ENCODE data around the gene HLA-DOB.
"Not testable (repeated sequence)": the region's sequence is repeated elsewhere in the genome, so short reads cannot be mapped to it uniquely, and the experiment has no call there.

The HLA-DOB gene

GRCh38 chr6:32792901-32793435 lies 23.8 kb downstream of the HLA-DOB start:
- Histone ChIP-seq H3K27ac (no peak overlapping the region; a peak in 1 of 22 replicates), H3K4me3 (no peak overlapping the region), H3K9me3 (replicated peaks in 1 of 11) (peaks cover 0 to under 1% (median 0%) of the 10 kb centered on the region in 11 experiments; a peak in 2 of 22 replicates), H3K4me2 (peak overlapping the region in 9 of 11 experiments; percentile 25 to 97 (median 82); a peak in 17 of 22 replicates), H3K4me1 (peaks cover 49 to 61% (median 55%) of the 10 kb centered on the region in 10 experiments), H4K20me1 (no peaks in the 10 kb centered on the region), H3K36me3 (no peaks in the 10 kb centered on the region), H3K9ac (no peak overlapping the region), H3K27me3 (no peaks in the 10 kb centered on the region)
- no peak for TF ChIP-seq Cebpa-rat (IDR thresholded peaks at IDR 0.05)

- Histone ChIP-seq H3K4me1 (peaks cover 30 to 55% (median 40%) of the 10 kb centered on the region in 10 experiments), H4K20me1 (no peaks in the 10 kb centered on the region), H3K4me3 (no peak overlapping the region), H3K9me3 (replicated peaks in 1 of 11) (no peaks in the 10 kb centered on the region), H3K9ac (no peak overlapping the region), H3K27me3 (no peaks in the 10 kb centered on the region), H3K4me2 (no peak overlapping the region), H3K36me3 (no peaks in the 10 kb centered on the region), H3K27ac (no peak overlapping the region)
- no peak for TF ChIP-seq Cebpa-rat (IDR thresholded peaks at IDR 0.05)
These were observed 26.5 kb downstream of the HLA-DOB start for GRCh38 chr6:32790306-32790705.

GRCh38 chr6:32785781-32786533 lies 30.8 kb downstream of the HLA-DOB start:
- H3K4me2 ChIP-seq = peak overlapping the region in 8 of 11 experiments; percentile 15 to 66 (median 43); a peak in 15 of 22 replicates

DNA sequence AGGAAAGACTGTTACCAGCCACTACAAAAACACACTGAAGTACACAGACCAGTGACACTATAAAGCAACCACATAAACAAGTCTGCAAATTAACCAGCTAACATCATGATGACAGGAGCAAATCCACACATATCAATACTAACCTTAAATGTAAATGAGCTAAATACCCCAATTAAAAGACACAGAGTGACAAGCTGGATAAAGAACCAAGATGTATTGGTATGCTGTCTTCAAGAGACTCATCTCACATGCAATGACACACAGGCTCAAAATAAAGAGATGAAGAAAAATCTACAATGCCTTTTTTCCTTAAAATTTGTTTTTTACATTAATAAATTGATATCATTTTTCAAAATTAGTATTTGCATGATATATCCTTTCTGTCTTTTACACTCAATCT lies 33.9 kb downstream of the HLA-DOB start:
- H3K4me2 ChIP-seq, H3K27ac ChIP-seq, H3K9ac ChIP-seq, H3K36me3 ChIP-seq, H4K20me1 ChIP-seq, H3K4me3 ChIP-seq, H3K27me3 ChIP-seq: not testable (repeated sequence)
- Histone ChIP-seq H3K9me3 (replicated peaks in 1 of 11) (peaks cover 0 to 14% (median 0%) of the 10 kb centered on the region in 11 experiments; a peak in 8 of 22 replicates), H3K4me1 (peaks cover 0 to 43% (median 12%) of the 10 kb centered on the region in 10 experiments; a peak in 13 of 20 replicates)

More at GRCh38 chr6:32785781-32786533, 30.8 kb downstream of the HLA-DOB start:
- Histone ChIP-seq H3K9me3 (replicated peaks in 1 of 11) (peaks cover 0 to 14% (median 0%) of the 10 kb centered on the region in 11 experiments; a peak in 8 of 22 replicates), H3K27me3 (no peaks in the 10 kb centered on the region), H3K36me3 (no peaks in the 10 kb centered on the region), H3K27ac (peak overlapping the region in 4 of 11 experiments; percentile 23 to 32 (median 26); a peak in 8 of 22 replicates), H4K20me1 (no peaks in the 10 kb centered on the region), H3K9ac (peak overlapping the region in 4 of 11 experiments; percentile 8 to 34 (median 19); a peak in 3 of 22 replicates), H3K4me1 (peaks cover 0 to 35% (median 12%) of the 10 kb centered on the region in 10 experiments; a peak in 13 of 20 replicates), H3K4me3 (no peak overlapping the region)
- peak in 9 of 11 experiments; percentile 9 to 79 (median 70); a peak in 9 of 22 replicates for TF ChIP-seq Cebpa-rat (IDR thresholded peaks at IDR 0.05)

DNA sequence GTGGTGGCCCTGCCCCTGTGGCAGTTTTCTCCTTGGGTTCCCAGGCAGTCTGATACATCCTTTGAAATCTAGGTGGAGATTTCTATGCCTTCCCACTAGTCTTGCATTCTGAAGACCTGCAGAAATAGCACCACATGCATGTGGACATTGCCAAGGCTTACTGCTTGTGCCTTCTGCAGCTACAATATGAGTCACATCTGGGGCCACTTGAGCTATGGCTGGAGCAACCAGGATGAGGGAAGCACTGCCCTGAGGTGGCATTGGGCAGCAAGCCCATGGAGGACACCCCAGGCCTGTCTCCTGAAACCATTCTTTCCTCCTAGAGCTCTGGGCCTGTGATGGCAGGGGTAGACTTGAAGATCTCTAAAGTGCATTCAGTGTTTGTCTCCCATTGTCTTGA lies 37.8 kb downstream of the HLA-DOB start:
- Histone ChIP-seq H3K27ac (no peak overlapping the region), H4K20me1 (no peaks in the 10 kb centered on the region), H3K27me3 (no peaks in the 10 kb centered on the region), H3K4me3 (no peak overlapping the region), H3K4me1 (peaks cover 0 to 10% (median 0%) of the 10 kb centered on the region in 10 experiments; a peak in 2 of 20 replicates), H3K4me2 (no peak overlapping the region), H3K36me3 (no peaks in the 10 kb centered on the region), H3K9me3 (replicated peaks in 1 of 11) (peaks cover 0 to 14% (median 0%) of the 10 kb centered on the region in 11 experiments; a peak in 8 of 22 replicates), H3K9ac (no peak overlapping the region)
- TF ChIP-seq Cebpa-rat (IDR thresholded peaks at IDR 0.05) = no peak

- Histone ChIP-seq H3K4me1 (peaks cover 0 to under 1% (median 0%) of the 10 kb centered on the region in 10 experiments; a peak in 1 of 20 replicates), H3K27ac (no peak overlapping the region), H4K20me1 (no peaks in the 10 kb centered on the region), H3K27me3 (no peaks in the 10 kb centered on the region), H3K9ac (no peak overlapping the region), H3K36me3 (no peaks in the 10 kb centered on the region), H3K4me2 (no peak overlapping the region), H3K9me3 (replicated peaks in 1 of 11) (no peaks in the 10 kb centered on the region), H3K4me3 (no peak overlapping the region)
- TF ChIP-seq Cebpa-rat (IDR thresholded peaks at IDR 0.05) = no peak
These were observed 41.7 kb downstream of the HLA-DOB start for GRCh38 chr6:32775071-32775470.

GRCh38 chr6:32774426-32774825 lies 42.4 kb downstream of the HLA-DOB start:
- Histone ChIP-seq H3K27me3 (no peaks in the 10 kb centered on the region), H3K9ac (no peak overlapping the region), H4K20me1 (no peaks in the 10 kb centered on the region), H3K27ac (no peak overlapping the region), H3K36me3 (no peaks in the 10 kb centered on the region), H3K9me3 (replicated peaks in 1 of 11) (no peaks in the 10 kb centered on the region), H3K4me1 (no peaks in the 10 kb centered on the region; a peak in 1 of 20 replicates), H3K4me2 (no peak overlapping the region), H3K4me3 (no peak overlapping the region)
- no peak for TF ChIP-seq Cebpa-rat (IDR thresholded peaks at IDR 0.05)

DNA sequence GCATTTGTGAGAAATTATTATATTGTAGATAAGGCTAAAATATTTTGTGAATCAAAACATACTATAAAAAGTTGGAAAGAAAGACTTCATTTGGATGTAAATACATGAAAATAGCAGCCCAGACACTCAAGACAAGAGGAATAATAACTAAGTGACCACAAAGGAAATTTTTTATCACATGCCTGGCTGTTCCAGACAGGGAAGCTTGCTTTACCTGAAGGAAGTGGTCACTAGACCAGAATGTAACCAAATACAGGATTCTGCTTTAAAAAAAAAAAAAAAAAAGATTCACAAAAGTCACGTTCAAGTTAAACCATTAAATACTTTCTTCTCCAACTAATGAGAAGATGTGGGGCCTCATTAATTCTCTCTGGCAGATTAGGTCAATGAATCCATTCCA lies 44.1 kb downstream of the HLA-DOB start:
- peaks cover 0 to 4% (median 0%) of the 10 kb centered on the region in 11 experiments; a peak in 1 of 22 replicates for H3K27me3 ChIP-seq
- TF ChIP-seq Cebpa-rat (IDR thresholded peaks at IDR 0.05) = no peak
- H3K9me3 ChIP-seq (replicated peaks in 1 of 11) = no peaks in the 10 kb centered on the region
- H3K27ac ChIP-seq = no peak overlapping the region
- no peak overlapping the region for H3K9ac ChIP-seq
- H3K4me2 ChIP-seq = no peak overlapping the region
- H3K36me3 ChIP-seq = no peaks in the 10 kb centered on the region
- H4K20me1 ChIP-seq = no peaks in the 10 kb centered on the region
- H3K4me1 ChIP-seq = no peaks in the 10 kb centered on the region; a peak in 1 of 20 replicates
- no peak overlapping the region for H3K4me3 ChIP-seq

DNA sequence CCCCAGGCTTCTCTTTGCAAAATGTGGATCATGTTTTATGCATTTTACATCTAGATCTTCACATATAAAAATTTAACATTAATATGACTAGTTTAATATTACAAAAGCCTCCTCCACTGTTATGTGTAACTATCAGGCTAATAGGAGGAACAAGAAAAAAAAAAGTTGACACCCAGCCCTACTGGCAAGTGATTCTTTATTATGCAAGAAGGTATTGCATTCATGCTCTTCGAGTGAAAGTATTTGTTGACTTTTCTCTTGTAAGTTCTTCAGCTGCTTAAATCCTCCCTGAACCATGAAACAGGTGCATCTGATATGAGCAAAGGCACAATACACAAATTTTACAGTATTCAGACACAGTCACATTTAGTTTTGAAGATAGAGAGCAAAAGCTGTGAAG lies 52.8 kb downstream of the HLA-DOB start:
- TF ChIP-seq Cebpa-rat (IDR thresholded peaks at IDR 0.05) = no peak
- no peaks in the 10 kb centered on the region for H3K4me1 ChIP-seq
- H3K9me3 ChIP-seq (replicated peaks in 1 of 11) = no peaks in the 10 kb centered on the region
- peaks cover 0 to 4% (median 0%) of the 10 kb centered on the region in 11 experiments; a peak in 1 of 22 replicates for H3K27me3 ChIP-seq
- H3K4me3 ChIP-seq = no peak overlapping the region
- H4K20me1 ChIP-seq = no peaks in the 10 kb centered on the region
- no peak overlapping the region for H3K9ac ChIP-seq
- no peaks in the 10 kb centered on the region for H3K36me3 ChIP-seq
- no peak overlapping the region for H3K4me2 ChIP-seq
- H3K27ac ChIP-seq = no peak overlapping the region

All from BLaER1 treated with 17β-estradiol and CSF1 and Interleukin-3, amounts not matched to agents 10 nM and 100 nM (cell line).